Naive B cell (primary cell): ENCODE results near the gene INHBE. TPM values are rescaled to one million over a fixed set of nuclear protein-coding genes. Genes with fewer than 3 reads are reported as not detected.

ENCODE experiments used
- ATAC-seq, 2 donors: fragments of 150-1000 bp; cut with Tn5 transposase; 2 replicates each; pipeline ENCODE4 v1.10.0; 2021; ENCODE audit warnings: low read depth in 2 of 2, mild to moderate bottlenecking in 2 of 2, moderate library complexity in 2 of 2
- DNase-seq: peaks from one replicate; pipeline ENCODE4 v3.0.0; 2022
- H3K27ac Mint-ChIP-seq, 6 donors: one replicate each; pipeline ENCODE4 v1.8.0; 2020 to 2022; ENCODE audit warnings: mild to moderate bottlenecking in 6 of 6, mixed read lengths in 6 of 6, moderate library complexity in 5 of 6, inconsistent platforms in 2 of 6
- H3K27me3 Mint-ChIP-seq, 3 donors: one replicate each; pipeline ENCODE4 v1.8.0; 2021 to 2022; ENCODE audit warnings: mixed read lengths in 3 of 3, mild to moderate bottlenecking in 1 of 3
- H3K36me3 Mint-ChIP-seq, 2 donors: one replicate each; pipeline ENCODE4 v1.8.0; 2020 to 2022; ENCODE audit warnings: mixed read lengths in 2 of 2, inconsistent platforms in 1 of 2, mild to moderate bottlenecking in 1 of 2
- H3K4me1 Mint-ChIP-seq, 3 donors: one replicate each; pipeline ENCODE4 v1.8.0; 2020 to 2022; ENCODE audit warnings: mixed read lengths in 3 of 3, inconsistent platforms in 1 of 3, mild to moderate bottlenecking in 1 of 3, moderate library complexity in 1 of 3
- H3K4me3 Mint-ChIP-seq, 8 donors: one replicate each; pipeline ENCODE4 v1.8.0; 2020 to 2022; ENCODE audit warnings: mild to moderate bottlenecking in 8 of 8, mixed read lengths in 8 of 8, moderate library complexity in 8 of 8, inconsistent platforms in 2 of 8
- H3K9me3 Mint-ChIP-seq, 7 donors: one replicate each; pipeline ENCODE4 v1.8.0; 2020 to 2022; ENCODE audit warnings: mixed read lengths in 7 of 7, mild to moderate bottlenecking in 5 of 7, inconsistent platforms in 2 of 7, moderate library complexity in 1 of 7
- polyA plus RNA-seq, 6 donors: library from polyadenylated mRNA; unstranded; fragments of 300-500 nt; fragmentation: Illumina TruSeq; gene quantifications; one replicate each; pipeline ENCODE4 v1.2.3, GENCODE V29; 2021; ENCODE audit warnings: low read depth in 6 of 6

The INHBE gene
- polyA plus RNA-seq, 6 donors from 2014 or later, result 0.44 TPM; not detected in 5

DNA sequence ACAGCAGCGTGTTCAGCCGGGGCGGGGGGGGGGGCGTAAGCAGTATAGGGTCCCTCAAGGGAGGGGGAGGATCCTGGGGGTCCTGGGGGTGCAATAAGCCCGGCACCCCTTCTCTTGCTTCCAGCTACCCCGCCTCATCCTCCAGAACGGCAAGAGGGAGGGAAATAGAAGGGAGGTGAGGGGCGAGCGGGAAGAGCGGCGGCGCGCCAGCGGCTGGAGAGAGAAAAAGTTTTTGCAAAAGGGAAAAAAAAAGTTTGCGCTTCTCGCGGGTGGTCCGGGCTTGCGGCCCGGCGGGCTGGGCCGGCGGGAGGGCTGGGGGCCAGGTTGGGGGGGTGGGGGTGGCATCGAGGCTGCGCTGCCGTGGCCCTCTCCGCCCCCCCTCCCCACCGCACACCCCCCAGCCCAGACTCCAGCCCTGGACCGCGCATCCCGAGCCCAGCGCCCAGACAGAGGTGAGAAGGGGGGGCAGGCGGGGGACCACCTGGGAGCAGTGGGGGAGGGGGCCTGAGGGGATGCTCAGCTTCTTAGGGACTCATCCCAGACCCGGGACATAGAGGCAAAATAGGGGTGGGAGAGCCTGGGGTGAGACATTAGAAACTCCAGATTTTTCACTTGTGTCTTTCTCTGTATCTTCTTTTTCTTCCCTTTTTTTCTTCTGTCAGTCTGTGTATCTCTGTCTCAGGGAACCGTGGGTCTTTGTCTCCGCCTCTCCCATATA is 4.8 kb downstream of the INHBE start, which contains the start of gene GLI1:
Gene GLI1, plus strand, starts transcription at position 36 of the 718 bp plus-strand sequence. CDS start 3,907 bp downstream, outside the sequence.
- Mint-ChIP-seq H3K27ac (peak within 1 kb of the TSS; percentile 92 to 99 (median 97)), H3K36me3 (no peaks in the 10 kb centered on the region), H3K9me3 (no peaks in the 10 kb centered on the region), H3K4me1 (peaks cover 45 to 66% (median 59%) of the 10 kb centered on the region in 3 donors), H3K4me3 (peak within 1 kb of the TSS; percentile 87 to 99 (median 94)), H3K27me3 (no peaks in the 10 kb centered on the region)
- DNase-seq (no peak), ATAC-seq (no peak)

DNA sequence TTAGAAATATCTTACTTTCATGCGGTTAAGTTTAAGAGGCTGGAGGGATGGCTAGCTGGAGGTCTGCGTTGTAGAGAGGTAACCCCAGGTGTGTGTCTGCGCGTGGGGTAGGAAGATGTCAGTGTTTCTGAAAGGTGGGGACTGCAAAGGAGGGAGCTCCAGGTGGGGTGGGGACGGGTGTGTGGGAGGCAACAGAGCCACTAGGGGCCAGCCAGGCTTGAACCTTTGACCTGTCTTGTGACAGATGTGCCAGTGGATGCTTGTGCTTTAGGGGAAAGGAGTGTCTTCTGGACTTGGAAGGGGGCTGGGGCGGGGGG is 5.3 kb downstream of the INHBE start:
- no peaks in the 10 kb centered on the region for H3K36me3 Mint-ChIP-seq
- ATAC-seq (no peak), DNase-seq (peak; percentile 37)
- no peaks in the 10 kb centered on the region for H3K27me3 Mint-ChIP-seq
- H3K4me3 Mint-ChIP-seq, result peak overlapping the region; percentile 87 to 95 (median 92)
- peaks cover 45 to 66% (median 59%) of the 10 kb centered on the region in 3 donors for H3K4me1 Mint-ChIP-seq
- no peaks in the 10 kb centered on the region for H3K9me3 Mint-ChIP-seq
- H3K27ac Mint-ChIP-seq, result peak overlapping the region; percentile 61 to 94 (median 89)

DNA sequence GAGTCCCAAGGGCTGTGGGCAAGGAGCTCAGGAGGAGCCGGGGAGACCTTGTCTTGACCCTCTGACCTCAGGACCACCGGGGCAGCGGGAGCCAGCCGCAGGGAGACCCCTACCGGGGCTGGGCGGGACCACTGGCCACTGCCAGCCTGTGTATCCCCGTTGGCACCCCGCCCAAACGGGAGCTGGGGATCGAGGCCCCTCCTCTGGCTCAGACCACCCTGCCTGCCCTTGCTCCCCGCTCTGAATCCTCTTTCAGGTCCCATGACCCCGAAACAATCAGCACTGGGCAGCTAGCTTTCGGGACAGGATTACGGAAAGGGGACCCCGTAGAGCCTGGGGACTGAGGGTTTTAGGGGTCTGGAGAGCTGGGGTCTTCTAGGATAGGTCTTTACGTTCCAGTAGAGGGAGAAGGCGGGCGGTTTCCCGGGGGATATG is 5.8 kb downstream of the INHBE start:
- no peak for DNase-seq
- H3K9me3 Mint-ChIP-seq, result no peaks in the 10 kb centered on the region
- H3K27me3 Mint-ChIP-seq, result no peaks in the 10 kb centered on the region
- peaks cover 43 to 65% (median 57%) of the 10 kb centered on the region in 3 donors for H3K4me1 Mint-ChIP-seq
- H3K27ac Mint-ChIP-seq, result peak overlapping the region in 3 of 6 donors; percentile 82 to 92 (median 91)
- H3K4me3 Mint-ChIP-seq, result peak overlapping the region; percentile 87 to 96 (median 94)
- ATAC-seq, result no peak
- no peaks in the 10 kb centered on the region for H3K36me3 Mint-ChIP-seq

DNA sequence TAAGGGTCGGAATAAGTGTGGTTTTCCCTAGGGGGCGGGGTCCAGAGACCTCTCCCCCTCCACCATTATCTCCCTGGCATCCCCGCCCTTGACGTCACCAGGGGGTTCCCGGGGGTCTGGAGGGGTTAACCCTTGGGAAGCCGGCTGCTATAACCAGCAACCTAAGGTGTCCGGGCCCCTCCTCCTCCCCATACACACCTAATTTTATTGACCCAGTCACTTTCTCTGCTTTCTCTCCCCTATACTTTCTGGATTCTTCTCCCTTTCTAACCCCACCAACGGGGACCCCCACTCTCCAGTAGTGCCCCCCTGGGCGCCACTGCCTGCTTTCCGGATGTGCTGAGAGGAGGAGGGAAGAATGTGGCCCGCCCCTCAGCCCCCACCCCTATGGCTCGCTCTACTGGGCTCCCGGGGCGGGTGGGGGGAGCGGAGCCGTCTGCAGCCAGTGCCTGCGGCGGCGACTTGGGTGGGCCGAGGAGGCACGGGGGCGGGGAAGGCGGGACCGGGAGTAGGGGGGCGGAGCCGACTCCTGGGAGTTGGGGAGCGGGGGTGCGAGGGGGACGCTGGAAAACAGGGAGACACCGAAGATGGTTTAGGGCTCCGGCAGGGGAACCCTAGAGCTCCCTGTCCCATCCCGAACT is 6.3 kb downstream of the INHBE start:
- Mint-ChIP-seq H3K4me3 (peak overlapping the region; percentile 87 to 96 (median 94)), H3K4me1 (peaks cover 41 to 63% (median 53%) of the 10 kb centered on the region in 3 donors), H3K27ac (peak overlapping the region in 5 of 6 donors; percentile 87 to 92 (median 92)), H3K27me3 (no peaks in the 10 kb centered on the region), H3K9me3 (no peaks in the 10 kb centered on the region), H3K36me3 (no peaks in the 10 kb centered on the region)
- peak; percentile 33 for DNase-seq
- no peak for ATAC-seq

DNA sequence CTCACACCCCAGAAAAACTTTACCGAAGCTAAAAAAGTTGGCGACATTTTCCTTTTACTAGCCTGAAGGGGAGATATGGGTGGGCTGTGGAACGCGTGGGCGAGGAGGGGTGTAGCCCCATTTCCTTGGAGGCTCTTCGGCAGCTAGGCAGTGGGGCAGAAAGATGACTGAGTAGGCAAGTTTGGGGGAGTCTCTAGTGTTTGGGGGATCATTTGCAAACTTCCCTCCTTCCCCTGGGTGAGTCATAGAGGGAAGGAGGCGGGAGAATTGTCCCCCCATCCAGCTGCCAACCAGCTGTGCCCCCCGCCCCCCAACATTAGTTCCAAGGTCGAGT is 6.8 kb downstream of the INHBE start:
- Mint-ChIP-seq H3K4me3 (peak overlapping the region; percentile 87 to 96 (median 94)), H3K4me1 (peaks cover 41 to 58% (median 50%) of the 10 kb centered on the region in 3 donors)
- no peak for ATAC-seq

DNA sequence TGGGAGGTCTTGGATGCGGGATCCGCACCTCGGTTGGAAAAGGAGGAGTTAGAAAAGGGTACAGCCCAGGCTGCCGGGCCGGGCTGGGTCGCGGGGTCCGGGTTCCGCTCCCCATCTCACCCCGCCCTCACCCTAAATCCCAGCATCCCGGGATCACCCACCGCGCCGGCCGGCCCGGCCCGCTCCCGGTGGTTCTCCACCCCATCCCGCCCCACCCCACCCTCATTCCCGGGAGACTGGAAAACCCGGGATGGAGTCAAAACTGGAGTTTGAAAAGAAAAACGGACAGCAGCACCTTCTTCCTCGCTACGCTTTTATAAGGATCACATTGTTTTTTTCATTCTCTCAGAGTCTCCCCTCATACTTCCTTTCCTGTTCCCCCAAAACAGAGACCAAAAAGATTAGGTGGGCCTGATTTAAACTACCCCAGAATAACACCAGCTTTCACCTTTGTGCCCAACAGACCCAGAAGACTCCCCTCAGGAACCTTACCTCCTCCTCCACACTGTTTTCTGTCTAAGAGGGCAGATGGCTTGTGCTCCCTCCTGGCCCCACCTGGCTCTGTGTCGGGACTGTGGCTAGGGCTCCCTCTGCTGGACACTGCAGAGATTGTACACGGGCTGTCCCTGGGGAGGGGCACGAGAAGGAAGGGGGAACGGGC is 7.3 kb downstream of the INHBE start:
- H3K4me1 Mint-ChIP-seq, result peaks cover 41 to 63% (median 54%) of the 10 kb centered on the region in 3 donors
- no peaks in the 10 kb centered on the region for H3K27me3 Mint-ChIP-seq
- peak overlapping the region; percentile 36 to 94 (median 92) for H3K27ac Mint-ChIP-seq
- ATAC-seq (peak; percentile 63 to 65), DNase-seq (peak; percentile 94)
- H3K9me3 Mint-ChIP-seq, result no peaks in the 10 kb centered on the region
- peaks cover 3 to 4% of the 10 kb centered on the region in 2 donors for H3K36me3 Mint-ChIP-seq
- peak overlapping the region; percentile 87 to 96 (median 94) for H3K4me3 Mint-ChIP-seq

More for the DNA sequence above, 6.8 kb downstream of the INHBE start:
- DNase-seq, result peak; percentile 18
- peak overlapping the region in 4 of 6 donors; percentile 87 to 92 (median 92) for H3K27ac Mint-ChIP-seq
- H3K9me3 Mint-ChIP-seq, result no peaks in the 10 kb centered on the region
- no peaks in the 10 kb centered on the region for H3K27me3 Mint-ChIP-seq
- no peaks in the 10 kb centered on the region for H3K36me3 Mint-ChIP-seq

DNA sequence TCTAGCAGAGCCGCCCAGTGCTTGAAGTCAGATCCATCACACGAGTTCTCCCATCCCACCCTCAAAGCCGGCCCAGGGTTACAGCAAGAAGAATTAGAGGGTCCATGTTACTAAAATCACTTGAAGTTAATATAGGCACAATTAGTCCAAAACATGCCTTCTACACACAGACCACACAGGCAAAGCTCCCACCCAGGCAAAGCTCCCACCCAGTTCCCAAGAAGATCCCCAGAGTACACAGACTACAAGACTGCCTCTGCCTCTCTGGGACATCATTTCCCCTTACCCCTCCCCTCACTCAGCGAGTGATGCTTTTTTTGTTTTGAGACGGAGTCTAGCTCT is 7.8 kb downstream of the INHBE start:
- Mint-ChIP-seq H3K9me3 (no peaks in the 10 kb centered on the region), H3K27me3 (no peaks in the 10 kb centered on the region), H3K4me3 (peak overlapping the region; percentile 87 to 96 (median 92)), H3K36me3 (peaks cover 4 to 8% of the 10 kb centered on the region in 2 donors), H3K4me1 (peaks cover 45 to 68% (median 59%) of the 10 kb centered on the region in 3 donors), H3K27ac (peak overlapping the region in 5 of 6 donors; percentile 36 to 94 (median 92))
- ATAC-seq (no peak), DNase-seq (no peak)

DNA sequence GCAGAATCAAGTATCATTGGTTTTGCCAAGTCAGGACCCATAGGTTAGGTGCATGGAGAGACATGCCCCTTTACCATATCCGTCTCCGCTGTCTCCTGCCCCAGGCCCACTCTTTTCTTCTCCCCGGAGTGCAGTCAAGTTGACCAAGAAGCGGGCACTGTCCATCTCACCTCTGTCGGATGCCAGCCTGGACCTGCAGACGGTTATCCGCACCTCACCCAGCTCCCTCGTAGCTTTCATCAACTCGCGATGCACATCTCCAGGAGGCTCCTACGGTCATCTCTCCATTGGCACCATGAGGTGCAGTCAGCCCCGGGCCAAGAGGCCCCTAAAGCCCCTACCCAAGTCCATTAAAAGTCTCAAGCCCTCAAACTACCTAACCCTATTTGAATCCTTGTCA is 9.5 kb downstream of the INHBE start:
- Mint-ChIP-seq H3K27ac (peak overlapping the region in 3 of 6 donors; percentile 1 to 85 (median 76)), H3K27me3 (no peaks in the 10 kb centered on the region), H3K36me3 (peaks cover 4 to 16% of the 10 kb centered on the region in 2 donors), H3K4me3 (peak overlapping the region in 1 of 8 donors; percentile 66), H3K9me3 (no peaks in the 10 kb centered on the region), H3K4me1 (peaks cover 42 to 58% (median 52%) of the 10 kb centered on the region in 3 donors)
- DNase-seq (no peak), ATAC-seq (no peak)

DNA sequence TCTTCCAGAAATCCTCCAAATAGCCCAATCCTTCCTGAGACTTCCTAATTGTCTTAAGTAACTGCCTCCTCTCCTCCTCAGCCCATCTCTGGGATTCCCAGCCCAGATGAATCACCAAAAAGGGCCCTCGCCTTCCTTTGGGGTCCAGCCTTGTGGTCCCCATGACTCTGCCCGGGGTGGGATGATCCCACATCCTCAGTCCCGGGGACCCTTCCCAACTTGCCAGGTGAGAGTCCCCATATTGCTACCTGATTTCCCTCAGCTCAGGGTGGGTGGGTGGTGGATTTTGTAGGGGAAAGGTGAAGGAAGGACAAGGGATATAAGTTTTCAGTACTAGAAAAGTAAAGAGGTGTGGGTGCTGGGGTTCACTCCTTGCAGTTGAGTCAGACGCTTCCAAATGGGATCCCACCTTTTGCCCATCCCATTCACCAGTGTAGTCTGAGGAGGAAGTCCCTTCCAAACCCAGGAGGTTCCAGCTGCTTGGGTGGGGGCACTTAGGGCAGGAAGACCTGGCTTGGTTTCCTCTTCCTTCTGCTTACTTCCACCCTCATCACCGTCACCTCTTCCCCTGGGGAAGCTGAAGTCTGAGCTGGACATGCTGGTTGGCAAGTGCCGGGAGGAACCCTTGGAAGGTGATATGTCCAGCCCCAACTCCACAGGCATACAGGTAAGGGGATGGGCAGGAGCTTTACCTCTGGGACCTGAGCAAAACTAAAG is 10.1 kb downstream of the INHBE start:
- H3K4me3 Mint-ChIP-seq, result peak overlapping the region in 1 of 8 donors; percentile 66

DNA sequence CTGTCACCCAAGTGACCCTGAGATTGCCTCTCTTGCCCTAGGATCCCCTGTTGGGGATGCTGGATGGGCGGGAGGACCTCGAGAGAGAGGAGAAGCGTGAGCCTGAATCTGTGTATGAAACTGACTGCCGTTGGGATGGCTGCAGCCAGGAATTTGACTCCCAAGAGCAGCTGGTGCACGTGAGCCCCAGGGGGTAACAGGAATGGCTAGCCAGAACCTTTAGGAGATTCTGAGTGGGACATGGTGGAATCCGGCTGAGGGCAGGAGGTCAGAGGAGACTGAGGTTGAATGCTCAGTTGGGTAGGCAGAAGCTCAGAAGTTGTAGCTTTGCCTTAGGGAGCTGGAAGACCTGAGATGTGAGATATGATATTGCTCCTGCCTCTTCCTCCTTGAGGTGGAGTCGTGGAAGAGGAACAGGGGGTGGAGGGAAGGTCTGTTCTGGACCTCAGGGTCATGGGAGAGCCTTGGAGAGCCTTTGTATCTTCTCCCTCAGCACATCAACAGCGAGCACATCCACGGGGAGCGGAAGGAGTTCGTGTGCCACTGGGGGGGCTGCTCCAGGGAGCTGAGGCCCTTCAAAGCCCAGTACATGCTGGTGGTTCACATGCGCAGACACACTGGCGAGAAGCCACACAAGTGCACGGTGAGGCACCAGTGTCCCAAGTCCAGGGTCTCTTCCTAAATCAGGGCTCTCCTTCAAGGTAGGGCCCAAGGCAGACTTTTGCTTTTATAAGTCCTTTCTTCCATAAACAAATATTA is 10.8 kb downstream of the INHBE start:
- ATAC-seq, result no peak
- peaks cover 32 to 53% (median 45%) of the 10 kb centered on the region in 3 donors for H3K4me1 Mint-ChIP-seq
- no peaks in the 10 kb centered on the region for H3K9me3 Mint-ChIP-seq
- H3K27ac Mint-ChIP-seq, result peak overlapping the region in 4 of 6 donors; percentile 22 to 49 (median 42)
- peak overlapping the region in 1 of 8 donors; percentile 4 for H3K4me3 Mint-ChIP-seq
- H3K36me3 Mint-ChIP-seq, result peaks cover 4 to 16% of the 10 kb centered on the region in 2 donors
- DNase-seq, result no peak
- no peaks in the 10 kb centered on the region for H3K27me3 Mint-ChIP-seq

More for the DNA sequence above, 10.1 kb downstream of the INHBE start:
- DNase-seq, result no peak
- ATAC-seq, result no peak
- Mint-ChIP-seq H3K36me3 (peaks cover 4 to 16% of the 10 kb centered on the region in 2 donors), H3K4me1 (peaks cover 38 to 55% (median 53%) of the 10 kb centered on the region in 3 donors), H3K27me3 (no peaks in the 10 kb centered on the region), H3K27ac (peak overlapping the region in 4 of 6 donors; percentile 1 to 76 (median 36)), H3K9me3 (no peaks in the 10 kb centered on the region)

DNA sequence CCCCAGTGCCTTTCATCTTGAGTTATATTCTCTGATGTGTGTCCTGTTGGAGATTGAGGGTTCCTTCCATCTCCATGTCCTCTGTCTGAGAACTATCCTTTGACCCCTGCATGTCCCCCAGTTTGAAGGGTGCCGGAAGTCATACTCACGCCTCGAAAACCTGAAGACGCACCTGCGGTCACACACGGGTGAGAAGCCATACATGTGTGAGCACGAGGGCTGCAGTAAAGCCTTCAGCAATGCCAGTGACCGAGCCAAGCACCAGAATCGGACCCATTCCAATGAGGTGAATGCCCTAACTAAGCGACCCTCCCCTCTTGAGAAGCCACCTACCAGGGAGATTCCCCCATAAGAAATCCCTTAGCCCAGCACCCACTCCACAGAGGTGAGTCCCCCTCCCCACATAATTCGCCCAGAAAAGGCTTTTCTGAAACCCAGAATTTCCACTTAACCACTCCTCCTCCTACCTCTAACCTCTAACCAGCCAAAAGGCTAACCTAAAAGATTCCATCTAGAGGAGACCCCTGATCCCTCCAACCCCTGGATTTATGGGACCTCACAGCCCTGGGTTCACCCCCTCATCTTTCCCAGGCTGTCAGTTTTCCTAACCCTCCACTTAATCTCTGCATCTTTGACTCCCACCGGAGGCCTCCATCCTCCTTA is 12.2 kb downstream of the INHBE start:
- Mint-ChIP-seq H3K27ac (peak overlapping the region in 4 of 6 donors; percentile 17 to 84 (median 66)), H3K9me3 (no peaks in the 10 kb centered on the region), H3K27me3 (no peaks in the 10 kb centered on the region), H3K4me1 (peaks cover 33 to 57% (median 46%) of the 10 kb centered on the region in 3 donors), H3K36me3 (peaks cover 4 to 16% of the 10 kb centered on the region in 2 donors), H3K4me3 (peak overlapping the region in 1 of 8 donors; percentile 42)
- no peak for ATAC-seq
- DNase-seq, result no peak

DNA sequence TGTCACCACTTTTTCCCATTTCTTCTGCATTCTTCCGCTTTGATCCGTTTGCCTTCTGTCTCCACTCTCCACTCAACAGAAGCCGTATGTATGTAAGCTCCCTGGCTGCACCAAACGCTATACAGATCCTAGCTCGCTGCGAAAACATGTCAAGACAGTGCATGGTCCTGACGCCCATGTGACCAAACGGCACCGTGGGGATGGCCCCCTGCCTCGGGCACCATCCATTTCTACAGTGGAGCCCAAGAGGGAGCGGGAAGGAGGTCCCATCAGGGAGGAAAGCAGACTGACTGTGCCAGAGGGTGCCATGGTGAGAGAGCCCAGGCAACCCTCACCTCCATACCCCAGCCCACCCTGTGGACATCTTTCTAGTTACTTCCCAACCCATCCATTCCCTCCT is 12.8 kb downstream of the INHBE start:
- Mint-ChIP-seq H3K9me3 (no peaks in the 10 kb centered on the region), H3K36me3 (peaks cover 4 to 16% of the 10 kb centered on the region in 2 donors), H3K27ac (peak overlapping the region in 3 of 6 donors; percentile 72 to 89 (median 74)), H3K27me3 (no peaks in the 10 kb centered on the region), H3K4me1 (peaks cover 32 to 57% (median 46%) of the 10 kb centered on the region in 3 donors), H3K4me3 (peak overlapping the region in 1 of 8 donors; percentile 40)
- DNase-seq (no peak), ATAC-seq (no peak)
